Measurements from ENCODE around the gene PTPRU. TPM values are rescaled to one million over a fixed set of nuclear protein-coding genes. Genes with fewer than 3 reads are reported as not detected.

Gene PTPRU
- total RNA-seq, 1 experiment from 2014 or later = 31.4 TPM

- intact Hi-C loops (cut with micrococcal nuclease; ENCODE audit: unreplicated experiment) = no loop called here
- H3K27ac ChIP-seq = no peak overlapping the region
- no peaks in the 10 kb centered on the region for H3K36me3 ChIP-seq (ENCODE audit: low read depth)
- H3K9me2 ChIP-seq (ENCODE audit: insufficient read depth) = no peaks in the 10 kb centered on the region
- no TSS peak for BruUV-seq (replicated peaks)
- H3K9me3 ChIP-seq (ENCODE audit: insufficient read depth, low read depth) = no peaks in the 10 kb centered on the region
- H3K27me3 ChIP-seq (ENCODE audit: insufficient read depth, low read depth) = no peaks in the 10 kb centered on the region
- TF ChIP-seq CTCF (conservative IDR thresholded peaks at IDR 0.05) (peak; percentile 56), EZH2 (IDR thresholded peaks at IDR 0.05; ENCODE audit: low read depth) (no peak)
- peak in 1 of 2 experiments; percentile 24 for DNase-seq
- H3K4me1 ChIP-seq (replicated peaks; ENCODE audit: insufficient read depth) = no peaks in the 10 kb centered on the region
- ChIA-PET POLR2A (ENCODE audit: unreplicated experiment) (no interaction called here), CTCF (interaction anchor here (0.9 kb wide), 1 partner anchor 1376 kb away, joined by 4 read pairs; no protein-coding TSS in a partner anchor)
- no peak overlapping the region for H3K4me3 ChIP-seq
- no peaks in the 10 kb centered on the region for H3K79me2 ChIP-seq (ENCODE audit: low read depth)
- no peak overlapping the region for H3K4me2 ChIP-seq
- no peak overlapping the region for H2AFZ ChIP-seq
- H3F3A ChIP-seq (ENCODE audit: insufficient read depth, low read depth) = no peaks in the 10 kb centered on the region
- no peaks in the 10 kb centered on the region for H4K20me1 ChIP-seq (ENCODE audit: insufficient read depth)
Observed at GRCh38 chr1:29332204-29332603, 95.9 kb downstream of the PTPRU start.

- H3K9me3 ChIP-seq (ENCODE audit: insufficient read depth, low read depth) = no peaks in the 10 kb centered on the region
- no peak overlapping the region for H3K4me2 ChIP-seq
- TF ChIP-seq EZH2 (IDR thresholded peaks at IDR 0.05; ENCODE audit: low read depth) = no peak
- no peak overlapping the region for H3K4me3 ChIP-seq
- no peaks in the 10 kb centered on the region for H3K27me3 ChIP-seq (ENCODE audit: insufficient read depth, low read depth)
- CTCF ChIA-PET = no interaction called here
- H3F3A ChIP-seq (ENCODE audit: insufficient read depth, low read depth) = no peaks in the 10 kb centered on the region
- BruUV-seq (replicated peaks) = no TSS peak
- no peak overlapping the region for H3K27ac ChIP-seq
- no peaks in the 10 kb centered on the region for H3K36me3 ChIP-seq (ENCODE audit: low read depth)
- intact Hi-C loops (cut with micrococcal nuclease; ENCODE audit: unreplicated experiment) = no loop called here
- H3K4me1 ChIP-seq (replicated peaks; ENCODE audit: insufficient read depth) = no peaks in the 10 kb centered on the region
- no peaks in the 10 kb centered on the region for H3K9me2 ChIP-seq (ENCODE audit: insufficient read depth)
- POLR2A ChIA-PET (ENCODE audit: unreplicated experiment) = no interaction called here
- no peaks in the 10 kb centered on the region for H3K79me2 ChIP-seq (ENCODE audit: low read depth)
- DNase-seq = no peak
- H4K20me1 ChIP-seq (ENCODE audit: insufficient read depth) = no peaks in the 10 kb centered on the region
- H2AFZ ChIP-seq = no peak overlapping the region
Observed at GRCh38 chr1:29333008-29333407, 96.7 kb downstream of the PTPRU start.

- no peaks in the 10 kb centered on the region for H3K9me3 ChIP-seq (ENCODE audit: insufficient read depth, low read depth)
- no peak overlapping the region for H3K4me3 ChIP-seq
- ChIA-PET CTCF (no interaction called here), POLR2A (ENCODE audit: unreplicated experiment) (no interaction called here)
- no peaks in the 10 kb centered on the region for H3F3A ChIP-seq (ENCODE audit: insufficient read depth, low read depth)
- H3K79me2 ChIP-seq (ENCODE audit: low read depth) = no peaks in the 10 kb centered on the region
- no TSS peak for BruUV-seq (replicated peaks)
- TF ChIP-seq EZH2 (IDR thresholded peaks at IDR 0.05; ENCODE audit: low read depth) (no peak), CTCF (conservative IDR thresholded peaks at IDR 0.05) (no peak)
- no peak overlapping the region for H3K4me2 ChIP-seq
- no peak overlapping the region for H2AFZ ChIP-seq
- no peak for DNase-seq
- no peak overlapping the region for H3K27ac ChIP-seq
- no peaks in the 10 kb centered on the region for H3K36me3 ChIP-seq (ENCODE audit: low read depth)
- no peaks in the 10 kb centered on the region for H3K9me2 ChIP-seq (ENCODE audit: insufficient read depth)
- intact Hi-C loops (cut with micrococcal nuclease; ENCODE audit: unreplicated experiment) = no loop called here
- no peaks in the 10 kb centered on the region for H3K4me1 ChIP-seq (replicated peaks; ENCODE audit: insufficient read depth)
- no peaks in the 10 kb centered on the region for H4K20me1 ChIP-seq (ENCODE audit: insufficient read depth)
- no peaks in the 10 kb centered on the region for H3K27me3 ChIP-seq (ENCODE audit: insufficient read depth, low read depth)
Observed at GRCh38 chr1:29335573-29335972, 99.3 kb downstream of the PTPRU start.

GRCh38 chr1:29338908-29339575 lies 102.7 kb downstream of the PTPRU start:
- DNase-seq = no peak
- no peaks in the 10 kb centered on the region for H3F3A ChIP-seq (ENCODE audit: insufficient read depth, low read depth)
- no peaks in the 10 kb centered on the region for H3K9me3 ChIP-seq (ENCODE audit: insufficient read depth, low read depth)
- no peak overlapping the region for H3K27ac ChIP-seq
- POLR2A ChIA-PET (ENCODE audit: unreplicated experiment) = no interaction called here
- CTCF ChIA-PET = no interaction called here
- H3K36me3 ChIP-seq (ENCODE audit: low read depth) = no peaks in the 10 kb centered on the region
- no peaks in the 10 kb centered on the region for H3K4me1 ChIP-seq (replicated peaks; ENCODE audit: insufficient read depth)
- BruUV-seq (replicated peaks) = no TSS peak
- no peak overlapping the region for H2AFZ ChIP-seq
- no peaks in the 10 kb centered on the region; the same call in 1 of the 2 replicates for H3K27me3 ChIP-seq (ENCODE audit: insufficient read depth, low read depth)
- H3K9me2 ChIP-seq (ENCODE audit: insufficient read depth) = no peaks in the 10 kb centered on the region
- no peak overlapping the region for H3K4me3 ChIP-seq
- no peaks in the 10 kb centered on the region for H3K79me2 ChIP-seq (ENCODE audit: low read depth)
- TF ChIP-seq CTCF (conservative IDR thresholded peaks at IDR 0.05) (no peak), EZH2 (IDR thresholded peaks at IDR 0.05; ENCODE audit: low read depth) (no peak)
- H4K20me1 ChIP-seq (ENCODE audit: insufficient read depth) = no peaks in the 10 kb centered on the region
- no peak overlapping the region for H3K4me2 ChIP-seq
- intact Hi-C loops (cut with micrococcal nuclease; ENCODE audit: unreplicated experiment) = no loop called here

All from PC-9 (cell line).